ENCODE data around the gene FKRP.

- TF ChIP-seq TAF1 (IDR thresholded peaks at IDR 0.05; ENCODE audit: borderline replicate concordance, insufficient read depth, low read length) (no peak), REST (IDR thresholded peaks at IDR 0.05; ENCODE audit: insufficient read depth in 1 of 2, low read depth in 2 of 2, low read length in 2 of 2) (no peak), POLR2AphosphoS5 (IDR thresholded peaks at IDR 0.05; ENCODE audit: low read depth, low read length) (no peak), FOXP2 (optimal IDR thresholded peaks at IDR 0.05; ENCODE audit: borderline replicate concordance, extremely low read depth, extremely low read length, insufficient read depth) (no peak), SIN3A (IDR thresholded peaks at IDR 0.05; ENCODE audit: borderline replicate concordance, insufficient read depth, low read length) (no peak)
Measured at GRCh38 chr19:46760363-46760762, 14.5 kb downstream of the FKRP start.

Measured in PFSK-1 (cell line).